Measurements from ENCODE around the gene PSPN.

DNA sequence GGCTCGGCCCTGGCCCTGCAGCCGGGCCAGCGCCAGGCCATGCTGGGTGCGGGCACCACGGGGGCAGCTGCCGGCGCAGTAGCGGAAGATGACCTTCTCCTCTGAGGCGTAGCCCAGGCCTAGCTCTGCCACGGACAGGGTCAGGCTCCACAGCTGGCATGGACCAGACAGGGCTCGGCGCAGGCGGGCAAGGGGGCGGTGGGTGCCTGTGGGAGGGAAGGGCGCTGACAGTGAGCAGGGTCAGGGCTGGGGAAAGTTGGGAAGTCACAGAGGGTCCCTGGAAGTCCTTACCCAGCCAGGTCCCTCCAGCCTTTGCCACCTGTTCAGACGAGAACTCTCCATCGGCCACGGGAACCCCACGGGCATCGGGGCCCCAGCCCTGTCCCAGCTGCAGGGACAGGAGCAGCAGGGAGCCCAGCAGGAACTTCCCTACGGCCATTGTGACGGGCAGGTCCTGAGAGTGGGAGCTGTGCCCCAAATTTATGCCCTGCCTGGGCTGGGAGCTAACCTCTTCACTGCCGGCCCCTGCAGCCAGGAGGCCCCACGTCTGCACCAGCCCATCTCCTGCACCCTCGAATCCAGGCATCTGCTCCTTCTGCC, at the start of gene PSPN:
- TF ChIP-seq, protein P1, sequence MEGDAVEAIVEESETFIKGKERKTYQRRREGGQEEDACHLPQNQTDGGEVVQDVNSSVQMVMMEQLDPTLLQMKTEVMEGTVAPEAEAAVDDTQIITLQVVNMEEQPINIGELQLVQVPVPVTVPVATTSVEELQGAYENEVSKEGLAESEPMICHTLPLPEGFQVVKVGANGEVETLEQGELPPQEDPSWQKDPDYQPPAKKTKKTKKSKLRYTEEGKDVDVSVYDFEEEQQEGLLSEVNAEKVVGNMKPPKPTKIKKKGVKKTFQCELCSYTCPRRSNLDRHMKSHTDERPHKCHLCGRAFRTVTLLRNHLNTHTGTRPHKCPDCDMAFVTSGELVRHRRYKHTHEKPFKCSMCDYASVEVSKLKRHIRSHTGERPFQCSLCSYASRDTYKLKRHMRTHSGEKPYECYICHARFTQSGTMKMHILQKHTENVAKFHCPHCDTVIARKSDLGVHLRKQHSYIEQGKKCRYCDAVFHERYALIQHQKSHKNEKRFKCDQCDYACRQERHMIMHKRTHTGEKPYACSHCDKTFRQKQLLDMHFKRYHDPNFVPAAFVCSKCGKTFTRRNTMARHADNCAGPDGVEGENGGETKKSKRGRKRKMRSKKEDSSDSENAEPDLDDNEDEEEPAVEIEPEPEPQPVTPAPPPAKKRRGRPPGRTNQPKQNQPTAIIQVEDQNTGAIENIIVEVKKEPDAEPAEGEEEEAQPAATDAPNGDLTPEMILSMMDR (IDR thresholded peaks at IDR 0.05): no peak
- TF ChIP-seq ZFX (IDR thresholded peaks at IDR 0.05; ENCODE audit: borderline replicate concordance): no peak

Measured in 22Rv1 (cell line).